ENCODE measurements around the gene SLC9A9.

Gene SLC9A9

GRCh38 chr3:143266927-143267326, 581.3 kb downstream of the SLC9A9 start:
- DNase-seq: no peak

GRCh38 chr3:143266511-143266910, 581.8 kb downstream of the SLC9A9 start:
- no peak for DNase-seq

GRCh38 chr3:143265501-143266070, 582.7 kb downstream of the SLC9A9 start:
- DNase-seq: no peak

GRCh38 chr3:143263852-143264513, 584.3 kb downstream of the SLC9A9 start:
- DNase-seq: no peak

GRCh38 chr3:143261848-143262247, 586.4 kb downstream of the SLC9A9 start:
- no peak for DNase-seq

- no peak for DNase-seq
Observed at GRCh38 chr3:143258692-143259091, 589.6 kb downstream of the SLC9A9 start.

GRCh38 chr3:143256416-143256815, 591.9 kb downstream of the SLC9A9 start:
- DNase-seq: no peak

- DNase-seq: no peak
Observed at GRCh38 chr3:143255739-143256138, 592.5 kb downstream of the SLC9A9 start.

- no peak for DNase-seq
Observed at GRCh38 chr3:143252931-143253330, 595.3 kb downstream of the SLC9A9 start.

- DNase-seq: no peak
Observed at GRCh38 chr3:143249014-143249413, 599.3 kb downstream of the SLC9A9 start.

GRCh38 chr3:143247073-143247472, 601.2 kb downstream of the SLC9A9 start:
- no peak for DNase-seq

- no peak for DNase-seq
Observed at GRCh38 chr3:143245692-143246091, 602.6 kb downstream of the SLC9A9 start.

GRCh38 chr3:143244516-143245063, 603.7 kb downstream of the SLC9A9 start:
- DNase-seq: no peak

- no peak for DNase-seq
Observed at GRCh38 chr3:143243686-143244085, 604.6 kb downstream of the SLC9A9 start.

GRCh38 chr3:143242691-143243090, 605.6 kb downstream of the SLC9A9 start:
- DNase-seq: no peak

GRCh38 chr3:143242101-143242500, 606.2 kb downstream of the SLC9A9 start:
- DNase-seq: no peak

- no peak for DNase-seq
Observed at GRCh38 chr3:143241481-143241951, 606.8 kb downstream of the SLC9A9 start.

- no peak for DNase-seq
Observed at GRCh38 chr3:143240886-143241285, 607.4 kb downstream of the SLC9A9 start.

GRCh38 chr3:143239031-143239430, 609.2 kb downstream of the SLC9A9 start:
- DNase-seq: no peak

GRCh38 chr3:143237077-143237627, 611.1 kb downstream of the SLC9A9 start:
- no peak for DNase-seq

GRCh38 chr3:143236226-143236964, 611.9 kb downstream of the SLC9A9 start:
- DNase-seq: no peak

- no peak for DNase-seq
Observed at GRCh38 chr3:143235614-143236204, 612.6 kb downstream of the SLC9A9 start.

GRCh38 chr3:143234526-143234925, 613.7 kb downstream of the SLC9A9 start:
- DNase-seq: no peak

All from stimulated activated CD4-positive, alpha-beta T cell treated with anti-CD3 and anti-CD28 coated beads, Interleukin-4, amount 100 ng/mL, for 24 hours (primary cell).